GM12878 (cell line): Measurements from ENCODE around the gene NIN. TPM values are rescaled to one million over a fixed set of nuclear protein-coding genes. Genes with fewer than 3 reads are reported as not detected.

ENCODE experiments used
- ATAC-seq: fragments of 200-7000 bp; cut with Tn5 transposase; 3 replicates; pipeline ENCODE4 v1.9.1; 2020; ENCODE audit warnings: mild to moderate bottlenecking, moderate library complexity
- BruUV-seq: library from RNA; stranded (reverse); fragments of 400-500 nt; replicated peaks from 2 replicates; lab custom pipeline; 2021; lab: Mats Ljungman, UMichigan
- CTCF ChIA-PET: fragments of 300-600 bp; sonication (Branson Sonifier 250); formaldehyde crosslinking; extraction: SDS; loops from one replicate; lab custom pipeline; 2021; ENCODE audit warnings: inconsistent platforms; lab: Yijun Ruan, JAX
- POLR2A ChIA-PET: fragments of 350-600 bp; formaldehyde crosslinking; extraction: SDS; loops from one replicate; lab custom pipeline; 2021; ENCODE audit warnings: inconsistent platforms; lab: Charles Lee
- RAD21 ChIA-PET: fragments of 300-600 bp; sonication (Branson Sonifier 250); formaldehyde crosslinking; loops from one replicate; lab custom pipeline; 2023; ENCODE audit warnings: antibody characterized with exemption; ENCODE audit not compliant: unreplicated experiment; lab: Charles Lee
- SMC1A ChIA-PET: fragments of 300-600 bp; sonication (Branson Sonifier 250); formaldehyde crosslinking; loops from one replicate; lab custom pipeline; 2023; ENCODE audit not compliant: unreplicated experiment, uncharacterized antibody; lab: Charles Lee
- DNase-seq: peaks from one replicate; pipeline ENCODE4 v3.0.0-alpha.2; 2011; ENCODE audit warnings: low read depth, low spot score
- FAIRE-seq: peaks from 3 replicates; lab custom pipeline; 2011; peaks lifted over from hg19 to GRCh38; lab: Jason Lieb, UNC
- H2AFZ ChIP-seq: 2 replicates; pipeline ENCODE4 v1.6.0; 2011; ENCODE audit warnings: low read depth, low read length, control low read depth; ENCODE audit not compliant: control insufficient read depth
- H3K27ac ChIP-seq: 2 replicates; pipeline ENCODE4 v1.5.1; 2011; ENCODE audit warnings: control low read depth; ENCODE audit not compliant: control insufficient read depth, insufficient read depth
- H3K27me3 ChIP-seq, 2 experiments: replicated peaks in 1 of 2; 2 replicates each; pipeline versions ENCODE4 v1.6.0 to v1.6.1; 2011; ENCODE audit warnings: low read length in 1 of 2; ENCODE audit not compliant: control insufficient read depth in 2 of 2, insufficient read depth in 2 of 2
- H3K36me3 ChIP-seq, 2 experiments: 2 replicates each; pipeline ENCODE4 v1.5.1; 2011; ENCODE audit warnings: low read length in 1 of 2; ENCODE audit not compliant: control insufficient read depth in 2 of 2, insufficient read depth in 2 of 2
- H3K4me1 ChIP-seq: 2 replicates; pipeline ENCODE4 v1.6.1; 2011; ENCODE audit warnings: mild to moderate bottlenecking, low read length, moderate library complexity, mixed read lengths; ENCODE audit not compliant: control insufficient read depth, insufficient read depth
- H3K4me2 ChIP-seq: 2 replicates; pipeline ENCODE4 v1.6.0; 2011; ENCODE audit warnings: control low read depth; ENCODE audit not compliant: control insufficient read depth, insufficient read depth
- H3K4me3 ChIP-seq: fragments of 200-600 bp; sonication (generic); 2 replicates; pipeline ENCODE4 v1.5.1; 2016
- H3K79me2 ChIP-seq: 2 replicates; pipeline ENCODE4 v1.6.0; 2011; ENCODE audit warnings: low read length; ENCODE audit not compliant: control insufficient read depth, insufficient read depth
- H3K9ac ChIP-seq: 2 replicates; pipeline ENCODE4 v1.8.0; 2011; ENCODE audit warnings: low read length, control low read depth, mixed read lengths; ENCODE audit not compliant: control insufficient read depth, insufficient read depth
- H3K9me3 ChIP-seq: replicated peaks from 3 replicates; pipeline ENCODE4 v1.5.1; 2011; ENCODE audit warnings: mild to moderate bottlenecking, low read length; ENCODE audit not compliant: control insufficient read depth, insufficient read depth
- H4K20me1 ChIP-seq: 2 replicates; pipeline ENCODE4 v1.6.0; 2011; ENCODE audit not compliant: control insufficient read depth, insufficient read depth
- CHD4 ChIP-seq: fragments of 200-600 bp; sonication (generic); IDR thresholded peaks from 2 replicates; pipeline ENCODE4 v1.6.1; 2016; ENCODE audit warnings: mild to moderate bottlenecking
- HDAC2 ChIP-seq: fragments of 200-600 bp; sonication (generic); IDR thresholded peaks from 2 replicates; pipeline ENCODE4 v1.6.1; 2017
- KAT2A ChIP-seq: conservative IDR thresholded peaks from 2 replicates; pipeline ENCODE4 v1.6.1; 2011; ENCODE audit warnings: low read depth, low read length; ENCODE audit not compliant: control insufficient read depth
- MYC ChIP-seq: IDR thresholded peaks from 2 replicates; pipeline ENCODE4 v1.6.1; 2011; ENCODE audit warnings: mild to moderate bottlenecking, low read length, moderate library complexity, inconsistent platforms; ENCODE audit not compliant: insufficient read depth, insufficient replicate concordance, insufficient read length, severe bottlenecking
- NR2C1 ChIP-seq: fragments of 450-650 bp; IDR thresholded peaks from 2 replicates; pipeline ENCODE4 v1.6.1; 2017; ENCODE audit warnings: antibody characterized with exemption, mild to moderate bottlenecking, moderate library complexity
- NR2C2 ChIP-seq: IDR thresholded peaks from 2 replicates; pipeline ENCODE4 v1.6.1; 2011; ENCODE audit warnings: borderline replicate concordance, low read depth; ENCODE audit not compliant: control insufficient read depth, insufficient read length
- PAX5 ChIP-seq: IDR thresholded peaks from 2 replicates; pipeline ENCODE4 v1.6.1; 2011; ENCODE audit warnings: low read depth, low read length, borderline replicate concordance
- SIX5 ChIP-seq: IDR thresholded peaks from 2 replicates; pipeline ENCODE4 v1.6.1; 2011; ENCODE audit warnings: mild to moderate bottlenecking, low read depth, low read length, moderate library complexity; ENCODE audit not compliant: severe bottlenecking
- SP1 ChIP-seq: IDR thresholded peaks from one replicate; pipeline ENCODE4 v1.6.1; 2011; ENCODE audit warnings: low read depth, low read length
- TCF3 ChIP-seq: IDR thresholded peaks from 2 replicates; pipeline ENCODE4 v1.6.1; 2012; ENCODE audit warnings: low read depth, mild to moderate bottlenecking, low read length, borderline replicate concordance; ENCODE audit not compliant: insufficient read depth
- ZBED1 ChIP-seq: IDR thresholded peaks from 2 replicates; pipeline ENCODE4 v1.6.1; 2016; ENCODE audit warnings: borderline replicate concordance
- ZNF622 ChIP-seq: fragments of 450-650 bp; IDR thresholded peaks from 2 replicates; pipeline ENCODE4 v1.6.1; 2017; ENCODE audit warnings: mild to moderate bottlenecking, inconsistent platforms
- WGBS: methylation state at CpG from one replicate; pipeline ENCODE4 v1.1.6; 2016; ENCODE audit warnings: low lambda C conversion rate; ENCODE audit not compliant: insufficient replicate concordance, insufficient coverage; ENCODE audit errors: missing lambda C conversion rate; 5-methylcytosine and 5-hydroxymethylcytosine counted together
- in situ Hi-C: fragments of 300-500 bp; cut with MboI; formaldehyde crosslinking; loops from 9 replicates; pipeline ENCODE4 v1.14.3; 2018; ENCODE audit warnings: mixed read lengths
- intact Hi-C: fragments of 100-400 bp; cut with micrococcal nuclease; formaldehyde crosslinking; loops from one replicate; pipeline ENCODE4 v1.14.2; 2022; ENCODE audit not compliant: unreplicated experiment
- polyA plus RNA-seq, 11 experiments: library from polyadenylated mRNA; depleted of rRNA in 4 of 11; unstranded in 6 of 11; stranded (reverse) in 5 of 11; fragments of >200 nt; fragmentation: Nextera tagmentation in 4 of 11; fragmentation: Illumina TruSeq in 1 of 11; extraction: Ambion mirVana in 4 of 11; extraction: Trizol in 1 of 11; gene quantifications; 1 replicate in 1 of 11; 2 replicates in 10 of 11; pipeline versions ENCODE4 v1.2.1 to v1.2.3, GENCODE V29; 2011 to 2016; ENCODE audit warnings: inconsistent platforms in 2 of 11, missing spikeins in 2 of 11, low read depth in 1 of 11
- total RNA-seq, 4 experiments: library from RNA; depleted of rRNA in 3 of 4; stranded (reverse); fragments of >200 nt in 3 of 4; fragmentation: Illumina TruSeq in 1 of 4; extraction: Trizol in 1 of 4; gene quantifications; 2 replicates each; pipeline versions ENCODE4 v1.2.1 to v1.2.3, GENCODE V29; 2013 to 2021
- TF ChIP-seq, protein P1 (sequence below): fragments of 450-650 bp; IDR thresholded peaks from 2 replicates; pipeline ENCODE4 v1.6.1; 2018; ENCODE audit warnings: mild to moderate bottlenecking, low read depth, moderate library complexity; ENCODE audit not compliant: partially characterized antibody
- TF ChIP-seq, protein P2 (sequence below): IDR thresholded peaks from 2 replicates; pipeline ENCODE4 v1.6.1; 2012; ENCODE audit warnings: low read depth, low read length, improper control_type of control experiment
- TF ChIP-seq, protein P3 (sequence below): fragments of 450-650 bp; IDR thresholded peaks from 2 replicates; pipeline ENCODE4 v1.6.1; 2018; ENCODE audit warnings: borderline replicate concordance, mild to moderate bottlenecking; ENCODE audit not compliant: partially characterized antibody
- TF ChIP-seq, protein P4 (sequence below): IDR thresholded peaks from 2 replicates; pipeline ENCODE4 v1.6.1; 2011; ENCODE audit warnings: mild to moderate bottlenecking, low read depth, low read length, moderate library complexity; ENCODE audit not compliant: insufficient replicate concordance

The NIN gene
- total and polyA plus RNA-seq, 10 of the 15 experiments (the other 5 are each of a cell fraction or from before 2014, with no cell fraction given), result 16.2 to 135 (median 70.3) TPM

DNA sequence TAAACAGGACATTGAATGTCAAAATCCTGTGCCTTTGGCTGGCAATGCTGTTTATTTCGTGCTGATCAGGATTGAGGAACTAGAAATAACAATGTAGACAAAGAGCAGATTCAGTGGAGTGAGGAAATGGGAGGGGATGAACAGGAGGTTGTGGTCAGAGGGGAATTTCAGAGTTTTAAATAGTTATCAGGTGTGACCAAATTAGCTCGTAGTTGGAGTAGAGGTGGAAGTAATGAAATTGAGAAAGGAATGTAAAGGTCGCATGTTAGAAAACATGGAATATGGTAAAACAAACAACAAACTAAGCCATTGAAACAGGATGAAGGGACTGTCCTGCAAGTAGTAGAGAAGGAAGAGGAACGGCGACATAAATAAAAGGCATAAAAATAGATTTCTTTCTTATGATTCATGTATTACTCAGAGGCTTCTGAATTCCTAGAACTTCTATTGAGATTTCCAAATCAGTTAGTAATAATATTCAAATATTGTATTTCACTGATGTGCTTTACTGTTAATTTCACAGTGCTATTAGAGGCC lies 153.4 kb downstream of the NIN start:
- peak; percentile 92 for ATAC-seq
- SMC1A ChIA-PET, result interaction anchor here (0.8 to 2.3 kb wide), 21 partner anchors 9 to 315 kb away, joined by 3 to 12 read pairs (median 4); no protein-coding TSS in a partner anchor
- peak overlapping the region; percentile 35; the same call in 1 of the 2 replicates for H3K4me3 ChIP-seq
- H4K20me1 ChIP-seq, result no peaks in the 10 kb centered on the region
- DNase-seq, result peak; percentile 61
- no peaks in the 10 kb centered on the region for H3K36me3 ChIP-seq
- no peaks in the 10 kb centered on the region for H3K9me3 ChIP-seq
- no peaks in the 10 kb centered on the region for H3K27me3 ChIP-seq
- peak; percentile 61 for FAIRE-seq
- H3K79me2 ChIP-seq, result no peaks in the 10 kb centered on the region
- H3K27ac ChIP-seq, result peak overlapping the region; percentile 61
- no peak overlapping the region for H3K9ac ChIP-seq
- CTCF ChIA-PET, result interaction anchor here (0.7 to 2.0 kb wide), 14 partner anchors 9 to 334 kb away, joined by 3 to 12 read pairs (median 4); partner anchors contain the start of gene SAV1
- 3% methylated on average over 5 of the region's 5 CpGs for WGBS
- peak overlapping the region; percentile 59 for H2AFZ ChIP-seq
- intact Hi-C loops (no loop called here), in situ Hi-C loops (no loop called here)
- POLR2A ChIA-PET, result interaction anchor here (0.7 to 1.9 kb wide), 7 partner anchors 9 to 152 kb away, joined by 3 to 9 read pairs (median 6); partner anchors contain the start of gene SAV1
- RAD21 ChIA-PET, result interaction anchor here (0.8 to 2.3 kb wide), 12 partner anchors 11 to 357 kb away, joined by 3 to 14 read pairs (median 4); no protein-coding TSS in a partner anchor
- peaks cover 20% of the 10 kb centered on the region for H3K4me1 ChIP-seq
- peak overlapping the region; percentile 75 for H3K4me2 ChIP-seq
- no TSS peak for BruUV-seq
- no peak for TF ChIP-seq ZBED1
- TF ChIP-seq NR2C1, result no peak
- no peak for TF ChIP-seq KAT2A
- TF ChIP-seq, protein P1, sequence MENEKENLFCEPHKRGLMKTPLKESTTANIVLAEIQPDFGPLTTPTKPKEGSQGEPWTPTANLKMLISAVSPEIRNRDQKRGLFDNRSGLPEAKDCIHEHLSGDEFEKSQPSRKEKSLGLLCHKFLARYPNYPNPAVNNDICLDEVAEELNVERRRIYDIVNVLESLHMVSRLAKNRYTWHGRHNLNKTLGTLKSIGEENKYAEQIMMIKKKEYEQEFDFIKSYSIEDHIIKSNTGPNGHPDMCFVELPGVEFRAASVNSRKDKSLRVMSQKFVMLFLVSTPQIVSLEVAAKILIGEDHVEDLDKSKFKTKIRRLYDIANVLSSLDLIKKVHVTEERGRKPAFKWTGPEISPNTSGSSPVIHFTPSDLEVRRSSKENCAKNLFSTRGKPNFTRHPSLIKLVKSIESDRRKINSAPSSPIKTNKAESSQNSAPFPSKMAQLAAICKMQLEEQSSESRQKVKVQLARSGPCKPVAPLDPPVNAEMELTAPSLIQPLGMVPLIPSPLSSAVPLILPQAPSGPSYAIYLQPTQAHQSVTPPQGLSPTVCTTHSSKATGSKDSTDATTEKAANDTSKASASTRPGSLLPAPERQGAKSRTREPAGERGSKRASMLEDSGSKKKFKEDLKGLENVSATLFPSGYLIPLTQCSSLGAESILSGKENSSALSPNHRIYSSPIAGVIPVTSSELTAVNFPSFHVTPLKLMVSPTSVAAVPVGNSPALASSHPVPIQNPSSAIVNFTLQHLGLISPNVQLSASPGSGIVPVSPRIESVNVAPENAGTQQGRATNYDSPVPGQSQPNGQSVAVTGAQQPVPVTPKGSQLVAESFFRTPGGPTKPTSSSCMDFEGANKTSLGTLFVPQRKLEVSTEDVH, result no peak
- no peak for TF ChIP-seq ZNF622
- TF ChIP-seq CHD4, result no peak
- TF ChIP-seq PAX5, result peak; percentile 71
- no peak for TF ChIP-seq NR2C2
- no peak for TF ChIP-seq MYC
- no peak for TF ChIP-seq TCF3
- TF ChIP-seq HDAC2, result no peak
- TF ChIP-seq, protein P2, sequence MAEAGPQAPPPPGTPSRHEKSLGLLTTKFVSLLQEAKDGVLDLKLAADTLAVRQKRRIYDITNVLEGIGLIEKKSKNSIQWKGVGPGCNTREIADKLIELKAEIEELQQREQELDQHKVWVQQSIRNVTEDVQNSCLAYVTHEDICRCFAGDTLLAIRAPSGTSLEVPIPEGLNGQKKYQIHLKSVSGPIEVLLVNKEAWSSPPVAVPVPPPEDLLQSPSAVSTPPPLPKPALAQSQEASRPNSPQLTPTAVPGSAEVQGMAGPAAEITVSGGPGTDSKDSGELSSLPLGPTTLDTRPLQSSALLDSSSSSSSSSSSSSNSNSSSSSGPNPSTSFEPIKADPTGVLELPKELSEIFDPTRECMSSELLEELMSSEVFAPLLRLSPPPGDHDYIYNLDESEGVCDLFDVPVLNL, result no peak
- no peak for TF ChIP-seq SIX5
- TF ChIP-seq, protein P3, sequence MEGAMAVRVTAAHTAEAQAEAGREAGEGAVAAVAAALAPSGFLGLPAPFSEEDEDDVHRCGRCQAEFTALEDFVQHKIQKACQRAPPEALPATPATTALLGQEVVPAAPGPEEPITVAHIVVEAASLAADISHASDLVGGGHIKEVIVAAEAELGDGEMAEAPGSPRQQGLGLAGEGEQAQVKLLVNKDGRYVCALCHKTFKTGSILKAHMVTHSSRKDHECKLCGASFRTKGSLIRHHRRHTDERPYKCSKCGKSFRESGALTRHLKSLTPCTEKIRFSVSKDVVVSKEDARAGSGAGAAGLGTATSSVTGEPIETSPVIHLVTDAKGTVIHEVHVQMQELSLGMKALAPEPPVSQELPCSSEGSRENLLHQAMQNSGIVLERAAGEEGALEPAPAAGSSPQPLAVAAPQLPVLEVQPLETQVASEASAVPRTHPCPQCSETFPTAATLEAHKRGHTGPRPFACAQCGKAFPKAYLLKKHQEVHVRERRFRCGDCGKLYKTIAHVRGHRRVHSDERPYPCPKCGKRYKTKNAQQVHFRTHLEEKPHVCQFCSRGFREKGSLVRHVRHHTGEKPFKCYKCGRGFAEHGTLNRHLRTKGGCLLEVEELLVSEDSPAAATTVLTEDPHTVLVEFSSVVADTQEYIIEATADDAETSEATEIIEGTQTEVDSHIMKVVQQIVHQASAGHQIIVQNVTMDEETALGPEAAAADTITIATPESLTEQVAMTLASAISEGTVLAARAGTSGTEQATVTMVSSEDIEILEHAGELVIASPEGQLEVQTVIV, result no peak
- TF ChIP-seq, protein P4, sequence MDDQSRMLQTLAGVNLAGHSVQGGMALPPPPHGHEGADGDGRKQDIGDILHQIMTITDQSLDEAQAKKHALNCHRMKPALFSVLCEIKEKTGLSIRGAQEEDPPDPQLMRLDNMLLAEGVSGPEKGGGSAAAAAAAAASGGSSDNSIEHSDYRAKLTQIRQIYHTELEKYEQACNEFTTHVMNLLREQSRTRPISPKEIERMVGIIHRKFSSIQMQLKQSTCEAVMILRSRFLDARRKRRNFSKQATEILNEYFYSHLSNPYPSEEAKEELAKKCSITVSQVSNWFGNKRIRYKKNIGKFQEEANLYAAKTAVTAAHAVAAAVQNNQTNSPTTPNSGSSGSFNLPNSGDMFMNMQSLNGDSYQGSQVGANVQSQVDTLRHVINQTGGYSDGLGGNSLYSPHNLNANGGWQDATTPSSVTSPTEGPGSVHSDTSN, result no peak
- no peak for TF ChIP-seq SP1
